LNCaP clone FGC (cell line): ENCODE results near the gene HDAC4.

Source experiments
- DNase-seq: peaks from one replicate; pipeline ENCODE4 v3.0.0-alpha.2; 2011; ENCODE audit warnings: low read depth
- H3K4me3 ChIP-seq: 2 replicates; pipeline ENCODE4 v1.5.1; 2011; ENCODE audit warnings: mild to moderate bottlenecking, low read depth, low read length, control low read depth
- TF ChIP-seq, protein P1 (sequence below): IDR thresholded peaks from 2 replicates; pipeline ENCODE4 v1.5.1; 2012; ENCODE audit warnings: mild to moderate bottlenecking; ENCODE audit not compliant: control insufficient read depth, insufficient read depth; ENCODE audit errors: extremely low read depth

HDAC4 gene

DNA sequence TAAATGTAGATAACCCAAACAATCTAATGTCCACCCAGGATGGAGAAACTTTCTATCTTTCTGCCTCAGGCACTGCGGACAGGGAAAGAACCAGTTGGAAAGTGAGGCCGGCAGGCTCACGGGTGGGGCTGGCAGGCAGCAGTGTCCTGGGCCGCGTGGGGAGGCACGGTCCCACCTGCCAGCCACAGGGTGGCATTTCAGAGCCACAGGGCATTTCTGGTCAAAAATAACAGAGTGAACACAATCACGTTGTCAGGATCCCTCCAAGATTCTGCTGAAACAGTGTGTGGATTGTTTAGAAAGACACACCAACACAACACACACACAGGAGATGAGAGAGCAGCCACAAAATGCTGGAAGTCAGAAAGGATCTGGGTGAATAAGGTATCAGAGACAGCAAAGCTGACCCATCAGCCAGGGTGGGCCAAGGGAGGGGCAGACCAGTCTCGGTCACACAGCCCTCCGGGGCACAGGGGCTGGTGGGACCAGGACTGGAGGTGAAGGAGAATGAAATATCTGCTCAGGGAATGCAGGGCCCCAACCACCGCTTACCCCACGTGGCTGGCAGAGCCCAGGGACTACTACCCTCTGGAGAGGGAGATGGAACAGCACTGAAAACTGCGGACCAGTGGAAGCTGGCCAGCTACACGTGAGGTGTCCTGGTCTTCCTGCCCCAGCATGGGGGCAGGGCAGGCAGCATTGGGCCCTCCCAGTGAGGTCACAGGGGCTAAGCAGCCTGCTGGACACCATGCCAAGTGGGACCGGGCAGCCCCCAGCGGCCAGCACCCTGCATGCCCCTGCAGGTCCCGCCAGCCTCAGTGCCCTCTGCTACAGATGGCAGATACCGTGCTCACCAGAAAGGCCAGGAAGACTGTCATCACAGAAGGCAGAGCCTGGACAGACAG lies 173.9 kb downstream of the HDAC4 start:
- no peak for DNase-seq

DNA sequence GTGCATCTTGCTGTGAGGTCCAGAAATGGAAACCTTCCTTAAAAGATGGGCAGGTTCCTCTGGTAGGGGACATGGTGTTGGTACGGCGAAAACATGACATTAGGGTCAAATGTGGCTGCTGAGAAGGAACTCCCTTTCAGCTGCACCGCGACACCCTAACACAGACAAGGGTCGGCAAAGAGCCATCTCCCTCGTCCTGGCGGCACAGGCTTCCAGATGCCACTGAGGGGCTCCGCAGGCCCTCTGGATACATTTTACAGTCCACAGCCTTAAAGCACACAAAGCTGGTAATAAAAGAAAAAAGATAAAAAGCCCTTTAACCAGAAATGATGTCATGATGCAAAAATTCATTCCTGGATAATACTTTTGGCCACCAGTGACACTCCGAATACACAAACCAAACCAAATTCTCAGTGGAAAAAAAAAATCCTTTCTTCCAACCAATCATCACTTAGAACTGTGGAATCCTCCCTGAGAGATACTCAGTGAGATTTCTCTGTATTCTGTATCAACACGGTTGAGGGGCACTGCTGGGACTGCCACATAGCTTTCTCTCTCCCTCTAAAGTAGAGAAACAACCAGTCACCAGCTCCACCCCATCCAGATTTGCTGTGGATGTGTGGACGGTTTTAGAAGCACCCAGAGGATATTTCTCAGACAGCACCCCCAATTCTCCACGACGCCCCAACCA lies 174.8 kb downstream of the HDAC4 start:
- DNase-seq = no peak
- TF ChIP-seq, protein P1, sequence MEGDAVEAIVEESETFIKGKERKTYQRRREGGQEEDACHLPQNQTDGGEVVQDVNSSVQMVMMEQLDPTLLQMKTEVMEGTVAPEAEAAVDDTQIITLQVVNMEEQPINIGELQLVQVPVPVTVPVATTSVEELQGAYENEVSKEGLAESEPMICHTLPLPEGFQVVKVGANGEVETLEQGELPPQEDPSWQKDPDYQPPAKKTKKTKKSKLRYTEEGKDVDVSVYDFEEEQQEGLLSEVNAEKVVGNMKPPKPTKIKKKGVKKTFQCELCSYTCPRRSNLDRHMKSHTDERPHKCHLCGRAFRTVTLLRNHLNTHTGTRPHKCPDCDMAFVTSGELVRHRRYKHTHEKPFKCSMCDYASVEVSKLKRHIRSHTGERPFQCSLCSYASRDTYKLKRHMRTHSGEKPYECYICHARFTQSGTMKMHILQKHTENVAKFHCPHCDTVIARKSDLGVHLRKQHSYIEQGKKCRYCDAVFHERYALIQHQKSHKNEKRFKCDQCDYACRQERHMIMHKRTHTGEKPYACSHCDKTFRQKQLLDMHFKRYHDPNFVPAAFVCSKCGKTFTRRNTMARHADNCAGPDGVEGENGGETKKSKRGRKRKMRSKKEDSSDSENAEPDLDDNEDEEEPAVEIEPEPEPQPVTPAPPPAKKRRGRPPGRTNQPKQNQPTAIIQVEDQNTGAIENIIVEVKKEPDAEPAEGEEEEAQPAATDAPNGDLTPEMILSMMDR = no peak
- no peak overlapping the region for H3K4me3 ChIP-seq

More for the DNA sequence above, 173.9 kb downstream of the HDAC4 start:
- TF ChIP-seq, protein P1 = no peak
- no peak overlapping the region for H3K4me3 ChIP-seq

DNA sequence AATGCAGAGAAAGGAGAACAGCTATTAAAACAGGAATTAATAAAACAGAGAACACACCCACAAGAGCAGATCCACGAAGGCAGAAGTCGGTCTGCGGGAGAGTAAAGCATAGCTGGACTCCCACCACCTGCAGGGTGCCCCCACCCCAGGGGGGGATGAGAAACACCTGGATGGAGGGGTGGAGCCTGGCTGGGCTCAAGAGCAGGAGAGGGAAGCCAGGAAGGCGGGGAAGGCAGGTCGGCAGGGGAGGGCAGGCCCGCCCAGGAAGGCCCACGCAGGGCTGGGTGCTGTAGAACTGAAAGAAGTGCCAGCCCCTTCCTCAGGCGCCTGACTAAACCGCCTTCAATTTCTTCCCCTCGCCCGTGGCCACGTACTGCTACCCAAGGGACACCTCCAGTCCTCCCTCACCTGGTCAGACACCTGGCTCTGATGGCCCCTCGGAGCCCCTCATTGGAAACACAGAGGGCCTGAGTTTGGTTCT lies 175.4 kb downstream of the HDAC4 start:
- DNase-seq = no peak
- H3K4me3 ChIP-seq = no peak overlapping the region
- TF ChIP-seq, protein P1 = no peak

DNA sequence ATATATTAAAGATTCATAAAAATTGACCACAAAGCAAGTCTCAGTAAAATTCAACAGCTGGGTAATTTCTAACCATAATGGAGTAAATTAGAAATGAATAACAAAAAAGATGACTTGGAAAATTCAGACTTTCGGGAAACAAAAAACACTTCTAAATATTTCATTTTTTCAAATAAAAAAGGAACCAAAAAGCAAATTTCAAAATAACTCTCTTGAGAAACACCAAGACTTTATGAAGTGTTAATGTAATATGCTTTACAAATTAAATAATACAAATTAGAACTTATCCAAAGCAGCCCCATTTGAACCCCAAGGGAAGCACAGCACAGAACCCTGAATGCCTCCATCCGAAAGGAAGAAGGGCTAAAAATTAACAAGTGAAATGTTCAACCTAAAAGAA lies 175.9 kb downstream of the HDAC4 start:
- no peak for DNase-seq
- TF ChIP-seq, protein P1 = no peak
- H3K4me3 ChIP-seq = no peak overlapping the region

DNA sequence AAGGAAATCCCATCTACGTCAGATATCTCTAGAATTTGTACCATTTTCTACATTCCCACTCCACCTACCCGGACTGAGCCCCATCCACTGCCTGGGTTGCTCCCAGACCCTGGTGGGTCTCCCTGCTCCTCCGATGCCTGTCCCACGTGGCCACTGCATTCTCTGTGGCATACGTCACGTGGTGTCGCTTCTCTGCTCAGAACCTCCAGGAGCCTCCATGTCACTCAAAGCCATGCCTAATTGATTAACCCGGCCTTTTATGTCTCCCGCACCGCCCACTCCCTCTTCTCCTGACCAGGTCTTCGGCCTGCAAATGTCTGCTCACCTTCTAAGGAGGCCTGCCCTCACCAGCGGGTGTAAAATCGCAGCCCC lies 176.6 kb downstream of the HDAC4 start:
- TF ChIP-seq, protein P1 = no peak
- H3K4me3 ChIP-seq = no peak overlapping the region
- no peak for DNase-seq

DNA sequence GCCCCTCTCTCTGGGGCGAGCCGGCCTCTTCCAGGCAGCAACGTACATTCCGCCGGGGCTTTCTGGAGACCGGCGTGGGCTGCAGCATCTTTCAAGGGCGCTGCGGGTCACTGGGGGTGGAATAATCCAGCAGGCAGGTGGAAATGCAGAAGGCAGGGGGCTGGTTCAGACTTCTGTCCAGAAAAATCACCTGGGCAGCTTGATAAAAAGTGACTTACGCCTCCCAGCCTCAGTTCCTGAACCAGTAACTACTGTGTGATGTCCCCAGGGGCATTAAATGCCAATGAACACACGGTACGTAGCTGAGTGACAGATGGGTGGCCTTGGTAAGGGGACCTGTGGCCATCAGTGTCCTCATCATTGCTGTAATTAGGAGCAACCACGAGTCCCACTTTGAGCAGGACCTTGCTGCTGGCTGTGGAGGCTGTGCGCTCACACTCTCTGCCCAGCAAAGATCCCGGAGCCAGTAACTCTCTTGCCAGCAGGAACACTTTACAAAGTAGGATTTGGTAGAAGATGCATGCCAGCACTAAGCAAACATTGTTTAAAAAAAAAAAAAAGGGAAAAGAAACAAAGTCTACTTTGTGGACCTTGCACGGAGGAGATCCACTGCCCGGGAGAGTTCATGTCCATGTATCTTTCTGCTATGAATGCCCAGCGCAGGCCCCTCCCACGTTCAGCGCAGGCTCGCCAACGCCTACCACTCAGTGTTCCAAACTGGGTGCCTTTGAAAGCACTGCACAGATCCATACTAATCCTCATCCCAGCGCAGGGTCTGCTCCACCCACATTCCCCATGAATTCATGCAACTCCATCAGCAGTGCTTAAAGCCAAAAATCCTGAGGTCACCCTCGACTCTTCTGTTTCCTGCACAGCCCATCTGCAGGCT lies 177.3 kb downstream of the HDAC4 start:
- no peak for DNase-seq
- TF ChIP-seq, protein P1 = no peak
- no peak overlapping the region for H3K4me3 ChIP-seq
